Measurements from ENCODE around the gene UTP18. TPM values are rescaled to one million over a fixed set of nuclear protein-coding genes. Genes with fewer than 3 reads are reported as not detected.
"Not testable (repeated sequence)": the region's sequence is repeated elsewhere in the genome, so short reads cannot be mapped to it uniquely, and the experiment has no call there.

The UTP18 gene
- total RNA-seq, 1 experiment from 2014 or later: 55.3 TPM

DNA sequence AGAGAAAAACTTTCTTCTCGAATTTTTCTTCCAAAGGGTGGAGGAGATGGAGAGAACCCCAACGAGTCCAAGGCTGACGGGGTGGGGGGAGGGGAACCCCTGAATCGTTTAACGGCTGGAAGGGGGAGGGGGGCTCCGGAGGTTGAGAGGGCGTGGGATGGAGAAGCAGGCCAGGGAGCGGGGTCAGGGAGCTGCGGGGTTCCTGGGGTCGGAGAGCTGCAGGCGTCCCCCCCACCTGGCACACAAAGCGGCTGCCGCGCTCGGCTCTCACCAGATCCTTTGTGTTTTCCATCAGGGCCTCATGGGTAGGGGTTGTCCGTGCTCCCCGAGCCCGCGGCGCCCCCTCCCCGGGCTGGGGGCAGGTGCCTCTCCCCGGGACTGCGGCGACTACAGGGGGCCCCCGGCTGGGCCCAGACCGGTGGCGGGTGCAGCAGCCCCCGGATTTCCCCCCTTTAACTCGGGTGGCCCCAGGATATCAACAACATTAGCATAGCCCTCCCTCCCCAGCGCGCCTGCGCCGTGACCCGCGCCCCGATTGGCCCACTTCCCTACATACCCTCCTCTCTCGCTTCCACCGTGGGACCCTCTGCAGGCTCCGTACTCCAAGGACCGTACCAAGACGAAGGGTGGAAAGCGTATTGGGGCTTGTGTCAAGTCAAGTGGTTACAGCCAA lies 646 bp upstream of the UTP18 start, which contains the start of gene MBTD1:
Gene MBTD1 (minus strand): TSS at position 486 of the 673 bp plus-strand sequence. CDS start 34,888 bp downstream, outside the sequence.
- TF ChIP-seq, protein P1, sequence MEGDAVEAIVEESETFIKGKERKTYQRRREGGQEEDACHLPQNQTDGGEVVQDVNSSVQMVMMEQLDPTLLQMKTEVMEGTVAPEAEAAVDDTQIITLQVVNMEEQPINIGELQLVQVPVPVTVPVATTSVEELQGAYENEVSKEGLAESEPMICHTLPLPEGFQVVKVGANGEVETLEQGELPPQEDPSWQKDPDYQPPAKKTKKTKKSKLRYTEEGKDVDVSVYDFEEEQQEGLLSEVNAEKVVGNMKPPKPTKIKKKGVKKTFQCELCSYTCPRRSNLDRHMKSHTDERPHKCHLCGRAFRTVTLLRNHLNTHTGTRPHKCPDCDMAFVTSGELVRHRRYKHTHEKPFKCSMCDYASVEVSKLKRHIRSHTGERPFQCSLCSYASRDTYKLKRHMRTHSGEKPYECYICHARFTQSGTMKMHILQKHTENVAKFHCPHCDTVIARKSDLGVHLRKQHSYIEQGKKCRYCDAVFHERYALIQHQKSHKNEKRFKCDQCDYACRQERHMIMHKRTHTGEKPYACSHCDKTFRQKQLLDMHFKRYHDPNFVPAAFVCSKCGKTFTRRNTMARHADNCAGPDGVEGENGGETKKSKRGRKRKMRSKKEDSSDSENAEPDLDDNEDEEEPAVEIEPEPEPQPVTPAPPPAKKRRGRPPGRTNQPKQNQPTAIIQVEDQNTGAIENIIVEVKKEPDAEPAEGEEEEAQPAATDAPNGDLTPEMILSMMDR (IDR thresholded peaks at IDR 0.05; ENCODE audit: insufficient read depth in 1 of 2, low read depth in 1 of 2, low read length in 1 of 2, severe bottlenecking in 1 of 2, unreplicated experiment in 1 of 2): no peak
- ChIA-PET POLR2A (no interaction called here), CTCF (interaction anchor here (0.8 kb wide), 1 partner anchor 95 kb away, joined by 5 read pairs; no protein-coding TSS in a partner anchor)
- Mint-ChIP-seq H3K27ac (ENCODE audit: unreplicated experiment) (peak within 1 kb of the TSS; percentile 97), H3K36me3 (ENCODE audit: insufficient read depth, unreplicated experiment) (peaks cover 57% of the 10 kb centered on the region), H3K4me1 (ENCODE audit: low read depth, unreplicated experiment) (peaks cover 29% of the 10 kb centered on the region), H3K4me3 (ENCODE audit: unreplicated experiment) (peak within 1 kb of the TSS; percentile 66), H3K27me3 (ENCODE audit: insufficient read depth, unreplicated experiment) (no peaks in the 10 kb centered on the region), H3K9me3 (ENCODE audit: unreplicated experiment) (no peaks in the 10 kb centered on the region)
- DNase-seq: peak; percentile 96 to 98
- intact Hi-C loops (cut with micrococcal nuclease; ENCODE audit: unreplicated experiment): loop anchor here (2.0 to 10.0 kb wide), 2 partner anchors 93 to 255 kb away; partner anchors contain the start of gene NME2
- Histone ChIP-seq H3K27me3 (replicated peaks; ENCODE audit: control insufficient read depth, insufficient read depth, low read length) (no peaks in the 10 kb centered on the region), H3K4me1 (peaks cover 5% of the 10 kb centered on the region; the same call in 1 of the 2 replicates), H3K9me3 (no peaks in the 10 kb centered on the region), H3K4me3 (ENCODE audit: low read depth, low read length) (peak within 1 kb of the TSS; percentile 87), H3K36me3 (ENCODE audit: control insufficient read depth, insufficient read depth, low read length) (no peaks in the 10 kb centered on the region; the same call in 1 of the 2 replicates)
- no TSS peak for BruUV-seq (replicated peaks)

GRCh38 chr17:51261024-51261963 lies 948 bp downstream of the UTP18 start:
- Mint-ChIP-seq H3K36me3 (ENCODE audit: insufficient read depth, unreplicated experiment) (peaks cover 64% of the 10 kb centered on the region), H3K4me1 (ENCODE audit: low read depth, unreplicated experiment) (peaks cover 29% of the 10 kb centered on the region), H3K27me3 (ENCODE audit: insufficient read depth, unreplicated experiment) (no peaks in the 10 kb centered on the region), H3K27ac (ENCODE audit: unreplicated experiment) (peak overlapping the region; percentile 6), H3K9me3 (ENCODE audit: unreplicated experiment) (no peaks in the 10 kb centered on the region), H3K4me3 (ENCODE audit: unreplicated experiment) (peak overlapping the region; percentile 66)
- Histone ChIP-seq H3K27me3 (replicated peaks; ENCODE audit: control insufficient read depth, insufficient read depth, low read length) (no peaks in the 10 kb centered on the region), H3K4me3 (ENCODE audit: low read depth, low read length) (peak overlapping the region; percentile 87), H3K4me1 (peaks cover 5% of the 10 kb centered on the region; the same call in 1 of the 2 replicates), H3K9me3 (no peaks in the 10 kb centered on the region), H3K36me3 (ENCODE audit: control insufficient read depth, insufficient read depth, low read length) (no peaks in the 10 kb centered on the region; the same call in 1 of the 2 replicates)
- CTCF ChIA-PET: no interaction called here
- TF ChIP-seq, protein P1 (IDR thresholded peaks at IDR 0.05; ENCODE audit: insufficient read depth in 1 of 2, low read depth in 1 of 2, low read length in 1 of 2, severe bottlenecking in 1 of 2, unreplicated experiment in 1 of 2): no peak
- DNase-seq: no peak
- BruUV-seq (replicated peaks): TSS peak; percentile 29
- intact Hi-C loops (cut with micrococcal nuclease; ENCODE audit: unreplicated experiment): loop anchor here (2.0 kb wide), 1 partner anchor 94 kb away; the partner anchor contains the start of gene NME2
- POLR2A ChIA-PET: no interaction called here

- TF ChIP-seq, protein P1 (IDR thresholded peaks at IDR 0.05; ENCODE audit: insufficient read depth in 1 of 2, low read depth in 1 of 2, low read length in 1 of 2, severe bottlenecking in 1 of 2, unreplicated experiment in 1 of 2): no peak
- no peak overlapping the region for H3K27ac Mint-ChIP-seq (ENCODE audit: unreplicated experiment)
- peak overlapping the region; percentile 44 for H3K4me3 Mint-ChIP-seq (ENCODE audit: unreplicated experiment)
- Histone ChIP-seq H3K36me3 (ENCODE audit: control insufficient read depth, insufficient read depth, low read length) (no peaks in the 10 kb centered on the region; the same call in 1 of the 2 replicates), H3K9me3 (no peaks in the 10 kb centered on the region), H3K4me1 (peaks cover 5% of the 10 kb centered on the region; the same call in 1 of the 2 replicates), H3K4me3 (ENCODE audit: low read depth, low read length) (no peak overlapping the region), H3K27me3 (replicated peaks; ENCODE audit: control insufficient read depth, insufficient read depth, low read length) (no peaks in the 10 kb centered on the region)
- ChIA-PET CTCF (no interaction called here), POLR2A (no interaction called here)
- no TSS peak for BruUV-seq (replicated peaks)
- peaks cover 23% of the 10 kb centered on the region for H3K4me1 Mint-ChIP-seq (ENCODE audit: low read depth, unreplicated experiment)
- DNase-seq: no peak
- peaks cover 76% of the 10 kb centered on the region for H3K36me3 Mint-ChIP-seq (ENCODE audit: insufficient read depth, unreplicated experiment)
- intact Hi-C loops (cut with micrococcal nuclease; ENCODE audit: unreplicated experiment): no loop called here
- H3K27me3 Mint-ChIP-seq (ENCODE audit: insufficient read depth, unreplicated experiment): no peaks in the 10 kb centered on the region
- H3K9me3 Mint-ChIP-seq (ENCODE audit: unreplicated experiment): no peaks in the 10 kb centered on the region
These were observed 2.7 kb downstream of the UTP18 start for GRCh38 chr17:51263006-51263405.

DNA sequence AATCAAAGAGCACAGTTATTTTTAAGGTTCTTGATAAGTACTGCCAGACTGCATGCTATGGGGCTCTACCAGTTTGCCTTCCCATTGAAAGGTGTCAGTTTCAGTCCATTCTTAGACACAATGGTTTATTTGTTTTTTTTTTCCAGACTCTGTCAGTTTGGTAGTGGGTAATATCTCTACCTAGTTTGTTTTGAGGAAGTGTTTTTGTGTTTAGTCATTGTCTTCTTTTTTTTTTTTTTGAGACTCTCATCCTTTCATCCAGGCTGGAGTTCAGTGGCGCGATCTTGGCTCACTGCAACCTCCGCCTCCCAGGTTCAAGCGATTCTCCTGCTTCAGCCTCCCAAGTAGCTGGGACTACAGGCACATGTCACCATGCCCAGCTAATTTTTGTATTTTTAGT lies 4.1 kb downstream of the UTP18 start:
- H3K4me3 Mint-ChIP-seq (ENCODE audit: unreplicated experiment); H3K9me3 Mint-ChIP-seq (ENCODE audit: unreplicated experiment); BruUV-seq (replicated peaks); H3K27ac Mint-ChIP-seq (ENCODE audit: unreplicated experiment); H3K9me3 ChIP-seq; CTCF ChIA-PET; H3K36me3 ChIP-seq (ENCODE audit: control insufficient read depth, insufficient read depth, low read length); H3K27me3 ChIP-seq (replicated peaks; ENCODE audit: control insufficient read depth, insufficient read depth, low read length); DNase-seq; H3K4me1 ChIP-seq; H3K4me3 ChIP-seq (ENCODE audit: low read depth, low read length); POLR2A ChIA-PET; H3K27me3 Mint-ChIP-seq (ENCODE audit: insufficient read depth, unreplicated experiment); intact Hi-C loops (cut with micrococcal nuclease; ENCODE audit: unreplicated experiment): not testable (repeated sequence)
- Mint-ChIP-seq H3K4me1 (ENCODE audit: low read depth, unreplicated experiment) (peaks cover 14% of the 10 kb centered on the region), H3K36me3 (ENCODE audit: insufficient read depth, unreplicated experiment) (peaks cover 80% of the 10 kb centered on the region)
